Measurements from ENCODE around the gene AACS.

AACS gene

DNA sequence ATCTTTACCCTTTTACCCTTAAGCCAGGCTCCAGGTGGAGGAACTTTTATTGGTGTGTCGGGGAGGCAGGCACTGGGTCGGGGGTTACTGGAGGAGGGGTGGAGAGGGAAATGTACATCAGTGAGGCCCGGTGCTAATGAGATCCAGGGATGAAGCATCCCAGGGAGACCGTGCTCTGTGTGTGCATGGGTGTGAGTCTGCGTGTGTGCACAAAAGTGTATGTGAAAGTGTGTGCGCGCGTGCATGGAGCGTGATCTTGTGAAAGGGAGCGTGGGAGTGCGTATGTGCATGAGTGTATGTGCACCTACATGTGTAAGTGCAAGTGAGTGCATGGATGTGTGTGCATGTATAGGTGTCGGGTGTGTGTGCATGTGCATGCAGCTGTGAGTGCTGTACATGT is 55.3 kb downstream of the AACS start:
- in situ Hi-C loops (cut with MboI; ENCODE audit: low sequenced_read_pairs, unreplicated experiment) = no loop called here
- DNase-seq (ENCODE audit: low spot score) = no peak
- TF ChIP-seq, protein P1, sequence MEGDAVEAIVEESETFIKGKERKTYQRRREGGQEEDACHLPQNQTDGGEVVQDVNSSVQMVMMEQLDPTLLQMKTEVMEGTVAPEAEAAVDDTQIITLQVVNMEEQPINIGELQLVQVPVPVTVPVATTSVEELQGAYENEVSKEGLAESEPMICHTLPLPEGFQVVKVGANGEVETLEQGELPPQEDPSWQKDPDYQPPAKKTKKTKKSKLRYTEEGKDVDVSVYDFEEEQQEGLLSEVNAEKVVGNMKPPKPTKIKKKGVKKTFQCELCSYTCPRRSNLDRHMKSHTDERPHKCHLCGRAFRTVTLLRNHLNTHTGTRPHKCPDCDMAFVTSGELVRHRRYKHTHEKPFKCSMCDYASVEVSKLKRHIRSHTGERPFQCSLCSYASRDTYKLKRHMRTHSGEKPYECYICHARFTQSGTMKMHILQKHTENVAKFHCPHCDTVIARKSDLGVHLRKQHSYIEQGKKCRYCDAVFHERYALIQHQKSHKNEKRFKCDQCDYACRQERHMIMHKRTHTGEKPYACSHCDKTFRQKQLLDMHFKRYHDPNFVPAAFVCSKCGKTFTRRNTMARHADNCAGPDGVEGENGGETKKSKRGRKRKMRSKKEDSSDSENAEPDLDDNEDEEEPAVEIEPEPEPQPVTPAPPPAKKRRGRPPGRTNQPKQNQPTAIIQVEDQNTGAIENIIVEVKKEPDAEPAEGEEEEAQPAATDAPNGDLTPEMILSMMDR (IDR thresholded peaks at IDR 0.05; ENCODE audit: borderline replicate concordance, control extremely low read depth, extremely low read depth, insufficient read depth, missing control alignments) = no peak

GRCh38 chr12:125121106-125121505 is 55.9 kb downstream of the AACS start:
- TF ChIP-seq, protein P1 (IDR thresholded peaks at IDR 0.05; ENCODE audit: borderline replicate concordance, control extremely low read depth, extremely low read depth, insufficient read depth, missing control alignments) = no peak
- in situ Hi-C loops (cut with MboI; ENCODE audit: low sequenced_read_pairs, unreplicated experiment) = no loop called here
- DNase-seq (ENCODE audit: low spot score) = no peak

GRCh38 chr12:125122668-125123067 is 57.4 kb downstream of the AACS start:
- no peak for DNase-seq (ENCODE audit: low spot score)
- TF ChIP-seq, protein P1 (IDR thresholded peaks at IDR 0.05; ENCODE audit: borderline replicate concordance, control extremely low read depth, extremely low read depth, insufficient read depth, missing control alignments) = no peak
- in situ Hi-C loops (cut with MboI; ENCODE audit: low sequenced_read_pairs, unreplicated experiment) = no loop called here

- no peak for DNase-seq (ENCODE audit: low spot score)
- TF ChIP-seq, protein P1 (IDR thresholded peaks at IDR 0.05; ENCODE audit: borderline replicate concordance, control extremely low read depth, extremely low read depth, insufficient read depth, missing control alignments) = no peak
- in situ Hi-C loops (cut with MboI; ENCODE audit: low sequenced_read_pairs, unreplicated experiment) = no loop called here
Measured at GRCh38 chr12:125124320-125124966, 59.2 kb downstream of the AACS start.

DNA sequence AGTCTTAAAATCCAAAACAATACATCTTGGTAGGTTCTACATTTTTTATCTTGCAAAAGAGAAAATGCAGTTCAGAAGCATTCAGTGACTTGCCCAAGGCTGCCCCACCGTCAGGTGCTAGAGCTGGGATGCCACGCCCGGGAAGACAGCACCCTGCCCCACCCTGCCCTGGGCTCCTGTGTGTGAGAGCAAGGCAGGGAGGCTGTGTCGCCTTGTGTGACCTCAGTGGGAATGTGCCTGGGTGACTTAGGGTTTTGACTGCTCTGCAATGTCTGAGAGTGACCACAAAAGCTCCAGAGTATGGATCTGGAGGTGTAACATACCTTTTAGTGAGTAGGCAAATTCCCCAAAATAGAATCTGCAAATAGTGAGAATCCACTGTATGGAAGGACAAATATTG is 60.0 kb downstream of the AACS start:
- no peak for DNase-seq (ENCODE audit: low spot score)
- TF ChIP-seq, protein P1 (IDR thresholded peaks at IDR 0.05; ENCODE audit: borderline replicate concordance, control extremely low read depth, extremely low read depth, insufficient read depth, missing control alignments) = no peak
- in situ Hi-C loops (cut with MboI; ENCODE audit: low sequenced_read_pairs, unreplicated experiment) = no loop called here

- no peak for DNase-seq (ENCODE audit: low spot score)
- TF ChIP-seq, protein P1 (IDR thresholded peaks at IDR 0.05; ENCODE audit: borderline replicate concordance, control extremely low read depth, extremely low read depth, insufficient read depth, missing control alignments) = no peak
- in situ Hi-C loops (cut with MboI; ENCODE audit: low sequenced_read_pairs, unreplicated experiment) = no loop called here
Measured at GRCh38 chr12:125128439-125129178, 63.4 kb downstream of the AACS start.
